HG03108 (cell line): ENCODE results near the gene CD80.
"Not testable (repeated sequence)": the region's sequence is repeated elsewhere in the genome, so short reads cannot be mapped to it uniquely, and the experiment has no call there.

Experiments
- ATAC-seq: cut with Tn5 transposase; IDR thresholded peaks from one replicate; pipeline ENCODE4 v1.9.1; 2021; ENCODE audit warnings: moderate library complexity; ENCODE audit not compliant: unreplicated experiment

CD80 gene, protein sequence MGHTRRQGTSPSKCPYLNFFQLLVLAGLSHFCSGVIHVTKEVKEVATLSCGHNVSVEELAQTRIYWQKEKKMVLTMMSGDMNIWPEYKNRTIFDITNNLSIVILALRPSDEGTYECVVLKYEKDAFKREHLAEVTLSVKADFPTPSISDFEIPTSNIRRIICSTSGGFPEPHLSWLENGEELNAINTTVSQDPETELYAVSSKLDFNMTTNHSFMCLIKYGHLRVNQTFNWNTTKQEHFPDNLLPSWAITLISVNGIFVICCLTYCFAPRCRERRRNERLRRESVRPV

DNA sequence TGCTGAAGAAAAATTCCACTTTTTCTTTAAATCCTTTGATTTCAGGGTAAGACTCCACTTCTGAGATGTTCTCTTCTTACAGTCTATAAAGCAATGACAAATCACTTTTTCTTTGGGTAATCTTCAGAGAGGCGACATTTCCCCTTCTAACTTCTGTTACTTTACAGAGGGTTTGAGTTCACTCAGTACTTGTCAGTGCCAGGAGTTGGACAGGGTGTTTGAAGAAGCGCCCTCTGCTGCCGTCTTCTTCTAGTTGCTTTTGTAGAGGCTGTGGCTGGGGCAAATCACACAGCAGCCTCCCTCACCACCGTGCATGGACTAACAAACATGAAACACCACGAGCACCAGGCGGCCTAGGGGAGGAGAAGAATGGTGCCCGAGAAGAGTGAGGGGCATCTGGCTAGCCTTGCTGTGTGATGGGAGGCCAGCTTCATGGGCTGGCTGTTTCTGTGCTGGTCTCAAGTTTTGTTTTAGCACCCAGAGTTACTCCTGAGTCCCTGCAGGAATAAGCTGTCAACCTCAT lies at the start of gene CD80:
TSS of gene CD80 (minus strand) at position 174 of the 523 bp plus-strand sequence. CDS start 1,886 bp downstream, outside the sequence.
- ATAC-seq = peak; percentile 39

- no peak for ATAC-seq
These were observed 49.1 kb upstream of the CD80 start for GRCh38 chr3:119608405-119609000.

DNA sequence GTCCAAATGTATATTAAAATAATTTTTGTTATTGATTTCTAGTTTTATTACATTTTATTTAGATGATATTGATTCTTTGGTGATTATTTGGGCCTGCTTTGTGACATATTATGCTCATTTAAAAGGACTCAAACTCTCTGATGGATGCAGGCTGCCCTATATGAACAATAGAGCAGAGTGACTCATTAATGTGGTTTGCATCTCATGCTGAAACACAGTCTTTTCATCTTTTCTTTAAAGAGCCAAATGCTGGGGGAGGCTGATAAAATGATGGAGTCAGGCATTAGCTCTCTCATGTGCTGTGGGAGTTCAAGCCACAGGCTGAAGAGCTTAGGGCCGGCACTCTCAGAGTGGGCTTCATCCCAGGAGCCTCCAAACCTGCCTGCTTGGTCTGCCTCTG lies 45.5 kb upstream of the CD80 start:
- no peak for ATAC-seq

GRCh38 chr3:119602676-119603075 lies 43.3 kb upstream of the CD80 start:
- no peak for ATAC-seq

DNA sequence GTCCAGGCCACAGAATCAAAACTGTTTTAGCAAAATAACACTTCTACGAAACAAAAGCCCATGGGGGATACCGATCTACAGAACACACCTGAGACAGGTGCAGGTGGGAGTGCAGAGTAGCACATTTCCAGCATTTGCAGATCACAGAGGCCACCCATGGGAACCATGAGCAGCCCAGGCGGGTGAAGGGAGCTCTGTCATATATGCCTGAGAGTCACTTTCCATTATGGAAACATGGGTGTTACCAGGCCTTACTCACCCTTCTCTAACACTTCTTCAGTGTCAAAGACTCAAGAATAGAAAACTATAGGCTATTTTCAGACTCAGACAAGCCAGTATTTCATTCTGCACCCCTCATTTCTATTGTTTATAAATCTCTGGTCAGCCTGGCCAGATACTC lies 41.7 kb upstream of the CD80 start:
- ATAC-seq = peak; percentile 5

DNA sequence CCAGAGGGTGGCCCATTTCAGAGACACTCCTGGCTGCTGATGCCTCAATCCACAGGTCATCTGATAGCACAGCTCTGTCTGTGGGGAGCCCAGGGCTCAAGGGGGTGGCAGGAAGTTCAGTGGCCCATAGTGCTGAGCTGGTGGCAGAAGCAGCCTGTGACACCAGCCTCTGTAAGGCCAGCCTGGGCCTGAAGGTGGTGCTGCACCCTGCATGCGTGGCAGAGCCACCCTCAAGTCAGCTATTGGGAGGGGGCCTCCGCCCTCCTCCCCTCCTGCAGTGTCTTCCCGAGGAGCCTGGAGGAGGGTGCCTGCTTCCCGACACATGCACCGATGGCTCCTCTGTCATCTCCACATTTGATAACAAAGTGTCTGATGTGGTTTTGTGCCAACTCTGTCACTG lies 41.3 kb upstream of the CD80 start:
- ATAC-seq = peak; percentile 65

DNA sequence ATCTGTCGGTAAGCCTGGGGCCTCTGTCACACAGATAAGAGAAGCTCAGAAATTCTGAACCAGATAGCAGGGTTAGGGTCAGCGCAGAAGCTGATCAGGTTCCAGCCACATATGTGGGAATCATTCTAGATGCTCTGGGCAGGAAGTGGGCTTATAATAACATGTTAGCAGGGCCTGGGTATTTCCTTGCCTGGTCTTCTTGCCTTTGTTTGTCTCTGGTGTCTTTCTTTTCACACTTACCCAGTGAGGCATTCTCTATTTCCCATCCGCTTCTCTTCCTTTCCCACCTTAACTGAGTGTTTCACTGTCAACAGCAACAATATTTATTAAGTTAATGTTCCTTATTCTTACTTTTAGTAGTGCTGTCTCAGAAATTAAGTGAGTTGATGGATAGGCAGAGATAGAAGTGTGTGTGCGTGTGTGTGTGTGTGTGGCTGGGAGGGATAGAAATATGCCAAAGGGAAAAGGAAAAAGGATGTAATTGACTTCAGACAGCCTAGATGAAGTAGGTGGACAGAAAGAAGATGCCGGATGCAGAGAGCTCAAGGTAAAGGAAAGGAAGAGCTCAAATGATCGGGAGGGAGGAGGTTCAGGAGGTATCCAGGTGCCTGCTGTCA lies 40.3 kb upstream of the CD80 start:
- no peak for ATAC-seq

- no peak for ATAC-seq
These were observed 39.1 kb upstream of the CD80 start for GRCh38 chr3:119598410-119599098.

DNA sequence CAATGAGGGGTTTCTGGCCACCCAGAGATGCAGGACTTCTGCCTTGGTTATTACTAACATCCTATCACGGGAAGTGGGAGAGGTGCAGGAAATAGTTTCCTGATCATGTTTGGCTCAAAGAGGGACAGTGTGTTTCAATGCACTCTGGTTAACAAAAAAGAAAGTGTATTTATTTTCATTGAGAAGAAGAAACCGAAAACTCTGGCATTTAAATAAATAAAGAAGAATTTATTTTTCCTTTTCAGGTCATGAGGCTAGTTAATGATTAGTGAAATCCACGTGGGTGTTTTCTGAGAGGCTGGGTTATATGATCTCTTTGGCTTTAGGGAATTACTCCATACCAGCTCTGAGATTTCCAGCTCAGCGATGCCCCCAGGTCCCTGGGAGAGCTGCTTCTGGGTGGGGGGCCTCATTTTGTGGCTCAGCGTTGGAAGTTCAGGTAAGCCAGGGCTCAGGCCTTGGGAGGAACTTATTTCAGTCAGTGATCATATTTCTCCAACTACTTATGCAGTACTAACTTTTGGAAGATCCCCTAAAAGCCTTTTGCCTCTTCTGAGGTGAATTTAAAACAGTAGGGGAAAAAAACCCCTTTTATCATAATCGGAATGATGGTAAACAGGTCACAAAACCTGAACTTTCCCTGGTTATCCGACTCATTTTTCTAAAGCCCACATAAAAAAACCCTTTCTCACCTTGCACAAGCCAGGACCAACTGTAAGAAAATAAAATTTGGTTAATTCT lies 38.3 kb upstream of the CD80 start, which contains the start of gene PLA1A:
TSS of gene PLA1A (plus strand) at position 338 of the 741 bp plus-strand sequence. CDS start at position 367, 29 bp downstream.
- ATAC-seq = no peak

DNA sequence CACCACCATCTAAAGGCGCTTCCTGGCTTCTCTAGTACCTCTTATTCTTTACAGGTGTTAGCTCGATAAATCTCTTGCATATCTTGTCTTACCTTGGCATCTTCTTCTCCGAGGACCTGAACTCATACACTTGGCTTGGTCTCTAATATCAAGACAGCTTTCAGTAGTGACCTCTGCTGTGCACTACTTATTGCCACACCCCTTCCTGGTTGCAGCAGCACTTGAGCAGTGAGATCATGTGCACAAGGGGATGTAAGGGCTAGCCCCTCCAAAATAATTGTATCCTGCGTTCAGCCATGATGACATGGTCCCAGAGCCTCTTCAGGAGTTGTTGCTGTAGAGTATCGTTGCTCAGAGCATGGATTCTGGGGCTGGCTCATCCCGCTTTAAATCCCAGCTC lies 37.0 kb upstream of the CD80 start:
- ATAC-seq = no peak

GRCh38 chr3:119595639-119596334 lies 36.4 kb upstream of the CD80 start:
- ATAC-seq = no peak

DNA sequence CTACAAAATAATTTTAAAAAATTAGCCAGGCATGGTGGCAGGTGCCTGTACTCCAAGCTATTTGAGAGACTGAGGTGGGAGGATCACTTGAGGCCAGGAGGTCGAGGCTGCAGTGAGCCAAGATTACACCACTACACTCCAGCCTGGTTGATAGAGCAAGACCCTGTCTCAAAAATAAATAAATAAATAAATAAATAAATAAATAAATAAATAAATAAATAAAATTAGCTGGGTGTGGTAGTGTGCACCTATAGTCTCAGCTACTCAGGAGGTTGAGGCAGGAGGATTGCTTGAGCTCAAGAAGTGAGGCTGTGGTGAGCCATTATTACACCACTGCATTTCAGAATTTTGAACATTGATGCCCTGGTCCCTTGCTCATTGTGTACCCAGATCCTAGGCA lies 35.5 kb upstream of the CD80 start:
- not testable (repeated sequence) for ATAC-seq

GRCh38 chr3:119594066-119594465 lies 34.7 kb upstream of the CD80 start:
- ATAC-seq = no peak

DNA sequence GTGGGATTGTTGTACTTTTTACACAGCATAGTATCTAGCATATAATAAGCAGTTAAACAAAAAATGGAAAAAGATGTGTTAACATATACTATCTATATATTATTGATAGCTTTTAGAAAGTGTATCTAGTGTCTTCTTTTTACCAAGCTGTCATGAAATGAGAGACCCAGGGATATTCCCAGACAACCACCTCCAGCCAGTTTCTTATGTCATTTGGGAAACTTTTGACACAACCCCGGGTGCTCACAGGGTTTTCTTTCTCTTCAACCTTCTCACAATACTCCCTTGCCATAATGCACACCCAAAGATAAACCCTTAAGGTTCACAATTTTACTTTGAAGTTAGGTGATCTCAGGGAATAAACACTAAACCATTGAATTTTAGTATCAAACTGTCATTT lies 33.4 kb upstream of the CD80 start:
- ATAC-seq = no peak

DNA sequence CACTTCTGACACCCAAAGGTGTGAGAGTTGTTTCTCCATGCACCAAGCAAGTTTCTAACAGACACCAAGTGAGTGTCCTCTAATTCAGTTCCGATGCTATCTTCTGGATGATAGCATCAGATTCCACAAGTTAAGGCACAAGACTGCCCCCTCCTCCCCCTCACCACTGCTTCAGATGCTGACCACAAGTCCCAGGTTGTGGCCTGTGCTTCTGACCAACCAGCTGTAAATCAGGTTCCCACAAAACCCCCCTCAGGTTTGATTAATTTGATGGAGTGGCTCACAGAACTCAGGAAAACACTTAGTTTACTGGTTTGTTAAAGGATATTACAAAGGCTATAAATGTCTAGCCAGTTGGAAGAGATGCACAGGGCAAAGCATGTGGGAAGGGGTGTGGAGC lies 31.3 kb upstream of the CD80 start:
- ATAC-seq = no peak

- no peak for ATAC-seq
These were observed 29.8 kb upstream of the CD80 start for GRCh38 chr3:119589102-119589773.

DNA sequence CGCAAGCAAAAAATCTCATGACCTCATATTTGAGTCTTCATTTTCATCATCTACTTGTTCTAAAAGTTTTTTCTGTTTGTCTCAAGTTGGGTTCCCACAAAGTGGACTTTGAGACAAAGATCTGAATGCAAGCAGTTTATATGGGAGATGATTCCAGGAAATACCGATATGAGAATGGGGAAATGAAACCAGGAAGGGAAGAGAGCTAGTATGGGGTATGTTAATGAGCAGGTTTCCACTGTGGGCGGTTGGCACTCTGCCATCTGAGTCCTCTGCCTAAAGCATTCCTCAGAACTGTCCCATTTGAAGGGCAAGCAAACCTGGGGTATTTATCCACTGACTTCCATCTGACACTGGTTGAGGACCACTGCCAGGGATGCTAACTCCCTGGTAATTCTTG lies 28.7 kb upstream of the CD80 start:
- ATAC-seq = no peak

DNA sequence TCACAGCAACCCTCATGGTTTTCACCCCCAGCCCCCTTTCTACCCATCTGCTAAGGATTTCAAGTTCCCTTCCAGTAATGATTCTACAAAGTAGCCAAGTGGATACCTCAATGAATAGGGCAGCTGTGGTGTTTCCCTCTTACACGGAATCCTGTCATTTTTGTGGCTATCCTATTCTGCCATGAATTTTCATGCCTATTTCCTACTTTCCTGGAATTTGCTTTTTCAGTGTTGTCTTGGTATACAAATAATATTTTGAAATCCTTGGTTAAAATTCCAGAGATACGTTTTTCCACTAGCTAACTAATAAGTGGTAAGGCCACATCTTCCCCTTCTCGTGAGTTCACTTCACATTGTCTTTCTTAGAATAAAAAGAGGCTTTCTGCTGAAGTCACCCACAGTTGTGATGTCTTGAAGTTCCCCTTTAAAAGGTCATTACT lies 27.3 kb upstream of the CD80 start:
- no peak for ATAC-seq

- no peak for ATAC-seq
These were observed 26.6 kb upstream of the CD80 start for GRCh38 chr3:119585856-119586570.
